Upper lobe of left lung (tissue), 6 donors: ENCODE measurements around the gene SLC25A47. TPM values are rescaled to one million over a fixed set of nuclear protein-coding genes. Genes with fewer than 3 reads are reported as not detected.
"Not testable (repeated sequence)": the region's sequence is repeated elsewhere in the genome, so short reads cannot be mapped to it uniquely, and the experiment has no call there.

Source experiments
- ATAC-seq, 2 donors: fragments of 200-7000 bp; cut with Tn5 transposase; one replicate each; pipeline ENCODE4 v1.9.1; 2022; ENCODE audit warnings: mild to moderate bottlenecking in 2 of 2, moderate library complexity in 2 of 2; ENCODE audit not compliant: low FRiP score in 2 of 2
- DNase-seq, 2 donors: peaks; one replicate each; pipeline ENCODE4 v3.0.0-alpha.2; 2019 to 2020
- H3K27ac ChIP-seq, 4 donors: fragments of 200-600 bp; sonication (generic); one replicate each; pipeline ENCODE4 v1.5.1; 2016 to 2019
- H3K27me3 ChIP-seq, 4 donors: fragments of 200-600 bp; sonication (generic); one replicate each; pipeline ENCODE4 v1.5.1; 2017 to 2019
- H3K36me3 ChIP-seq, 4 donors: fragments of 200-600 bp; sonication (generic); one replicate each; pipeline ENCODE4 v1.5.1; 2016 to 2019
- H3K4me1 ChIP-seq, 4 donors: fragments of 200-600 bp; sonication (generic); one replicate each; pipeline ENCODE4 v1.5.1; 2018 to 2019
- H3K4me3 ChIP-seq, 4 donors: fragments of 200-600 bp; sonication (generic); one replicate each; pipeline ENCODE4 v1.5.1; 2017 to 2019; ENCODE audit warnings: mild to moderate bottlenecking in 2 of 4, moderate library complexity in 1 of 4
- H3K9me3 ChIP-seq, 4 donors: fragments of 200-600 bp; sonication (generic); one replicate each; pipeline ENCODE4 v1.5.1; 2018 to 2019
- EP300 ChIP-seq, 4 donors: sonication (generic); formaldehyde crosslinking; IDR thresholded peaks; one replicate each; pipeline ENCODE4 v1.5.1; 2017; ENCODE audit warnings: antibody characterized with exemption in 4 of 4, control low read depth in 2 of 4
- POLR2A ChIP-seq, 4 donors: fragments of 450-650 bp; IDR thresholded peaks; one replicate each; pipeline ENCODE4 v1.5.1; 2016 to 2017; ENCODE audit warnings: antibody characterized with exemption in 4 of 4, mild to moderate bottlenecking in 2 of 4
- POLR2AphosphoS5 ChIP-seq, 2 donors: sonication (generic); formaldehyde crosslinking; IDR thresholded peaks; one replicate each; pipeline ENCODE4 v1.5.1; 2017; ENCODE audit warnings: antibody characterized with exemption in 2 of 2
- WGBS, 2 donors: methylation state at CpG; one replicate each; pipeline ENCODE4 v1.1.5; 2017 to 2018; 5-methylcytosine and 5-hydroxymethylcytosine counted together
- total RNA-seq, 6 donors: library from RNA; depleted of rRNA in 4 of 6; stranded (reverse); fragments of >200 nt in 4 of 6; gene quantifications; one replicate each; pipeline versions ENCODE4 v1.1.0 to v1.2.1, GENCODE V29; 2016 to 2021
- TF ChIP-seq, protein P1 (sequence below), 6 experiments: fragments of 450-650 bp in 4 of 6; fragments of 200-600 bp in 2 of 6; sonication (generic) in 2 of 6; IDR thresholded peaks; one replicate each; pipeline ENCODE4 v1.5.1; 2016 to 2019; ENCODE audit warnings: antibody characterized with exemption in 6 of 6
- donor health status: DM: no; HTN: no; CAD: no; lungs with moderate emphysema.
- donor health status: DM: no; HTN: yes; CAD: no; lungs with severe emphysema.

SLC25A47 gene
- total RNA-seq, 6 donors from 2014 or later: not detected

DNA sequence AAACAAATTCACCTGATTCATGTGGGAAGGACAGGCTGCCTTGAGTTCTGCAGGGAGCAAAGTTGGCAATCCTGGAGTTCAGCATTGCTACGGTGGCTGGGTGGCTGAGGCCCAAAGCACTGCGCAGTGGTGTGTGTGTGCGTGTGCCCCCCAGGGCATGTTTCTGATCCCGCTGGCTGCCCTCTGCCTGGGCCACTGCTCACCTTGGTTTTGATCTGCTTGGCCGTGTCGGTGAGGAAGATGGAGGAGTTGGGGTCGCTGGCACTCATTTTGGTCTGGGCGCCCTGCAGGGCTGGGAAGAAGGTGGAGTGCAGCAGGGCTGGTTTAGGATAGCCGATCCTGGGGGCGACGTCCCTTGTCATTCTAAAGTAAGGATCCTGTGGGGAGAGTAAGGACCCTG is 19.1 kb downstream of the SLC25A47 start:
- Histone ChIP-seq H3K27ac (peak overlapping the region; percentile 72 to 82 (median 79)), H3K4me3 (no peak overlapping the region), H3K4me1 (peaks cover 20 to 31% (median 24%) of the 10 kb centered on the region in 4 donors), H3K36me3 (peaks cover 3 to 80% (median 54%) of the 10 kb centered on the region in 4 donors), H3K9me3 (no peaks in the 10 kb centered on the region), H3K27me3 (no peaks in the 10 kb centered on the region)
- WGBS, 2 donors: 94 to 95% methylated on average over 11 of the region's 11 CpGs
- DNase-seq: peak in 1 of 2 donors; percentile 8
- no peak for ATAC-seq
- TF ChIP-seq, protein P1, sequence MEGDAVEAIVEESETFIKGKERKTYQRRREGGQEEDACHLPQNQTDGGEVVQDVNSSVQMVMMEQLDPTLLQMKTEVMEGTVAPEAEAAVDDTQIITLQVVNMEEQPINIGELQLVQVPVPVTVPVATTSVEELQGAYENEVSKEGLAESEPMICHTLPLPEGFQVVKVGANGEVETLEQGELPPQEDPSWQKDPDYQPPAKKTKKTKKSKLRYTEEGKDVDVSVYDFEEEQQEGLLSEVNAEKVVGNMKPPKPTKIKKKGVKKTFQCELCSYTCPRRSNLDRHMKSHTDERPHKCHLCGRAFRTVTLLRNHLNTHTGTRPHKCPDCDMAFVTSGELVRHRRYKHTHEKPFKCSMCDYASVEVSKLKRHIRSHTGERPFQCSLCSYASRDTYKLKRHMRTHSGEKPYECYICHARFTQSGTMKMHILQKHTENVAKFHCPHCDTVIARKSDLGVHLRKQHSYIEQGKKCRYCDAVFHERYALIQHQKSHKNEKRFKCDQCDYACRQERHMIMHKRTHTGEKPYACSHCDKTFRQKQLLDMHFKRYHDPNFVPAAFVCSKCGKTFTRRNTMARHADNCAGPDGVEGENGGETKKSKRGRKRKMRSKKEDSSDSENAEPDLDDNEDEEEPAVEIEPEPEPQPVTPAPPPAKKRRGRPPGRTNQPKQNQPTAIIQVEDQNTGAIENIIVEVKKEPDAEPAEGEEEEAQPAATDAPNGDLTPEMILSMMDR (IDR thresholded peaks at IDR 0.05): no peak
- no peak for TF ChIP-seq POLR2AphosphoS5 (IDR thresholded peaks at IDR 0.05)
- no peak for TF ChIP-seq EP300 (IDR thresholded peaks at IDR 0.05)
- TF ChIP-seq POLR2A (IDR thresholded peaks at IDR 0.05): no peak

DNA sequence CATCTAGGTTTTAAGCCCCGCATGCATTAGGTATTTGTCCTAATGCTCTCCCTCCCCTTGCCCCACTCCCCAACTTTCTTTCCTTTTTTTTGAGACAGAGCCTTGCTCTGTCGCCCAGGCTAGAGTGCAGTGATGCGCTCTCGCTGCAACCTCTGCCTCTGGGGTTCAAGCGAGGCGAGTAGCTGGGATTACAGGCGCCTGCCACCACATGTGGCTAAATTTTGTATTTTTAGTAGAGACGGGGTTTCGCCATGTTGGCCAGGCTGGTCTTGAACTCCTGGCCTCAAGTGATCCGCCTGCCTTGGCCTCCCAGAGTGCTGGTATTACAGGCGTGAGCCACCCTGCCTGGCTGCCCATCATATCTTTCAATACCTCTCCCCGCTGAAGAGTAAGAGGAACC is 19.7 kb downstream of the SLC25A47 start:
- Histone ChIP-seq H3K36me3 (peaks cover 0 to 80% (median 55%) of the 10 kb centered on the region in 4 donors), H3K4me1 (peaks cover 20 to 31% (median 24%) of the 10 kb centered on the region in 4 donors), H3K27ac (peak overlapping the region in 1 of 4 donors; percentile 19)
- H3K27me3 ChIP-seq, ATAC-seq, H3K4me3 ChIP-seq, H3K9me3 ChIP-seq: not testable (repeated sequence)
- peak in 1 of 2 donors; percentile 8 for DNase-seq
- WGBS, 2 donors: 95 to 97% methylated on average over 12 of the region's 12 CpGs

DNA sequence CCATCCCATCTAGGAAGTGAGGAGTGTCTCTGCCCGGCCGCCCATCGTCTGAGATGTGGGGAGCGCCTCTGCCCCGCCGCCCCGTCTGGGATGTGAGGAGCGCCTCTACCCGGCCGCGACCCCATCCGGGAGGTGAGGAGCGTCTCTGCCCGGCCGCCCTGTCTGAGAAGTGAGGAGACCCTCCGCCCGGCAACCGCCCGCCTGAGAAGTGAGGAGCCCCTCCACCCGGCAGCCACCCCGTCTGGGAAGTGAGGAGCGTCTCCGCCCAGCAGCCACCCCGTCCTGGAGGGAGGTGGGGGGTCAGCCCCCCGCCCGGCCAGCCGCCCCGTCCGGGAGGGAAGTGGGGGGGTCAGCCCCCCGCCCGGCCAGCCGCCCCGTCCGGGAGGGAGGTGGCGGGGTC is 21.5 kb downstream of the SLC25A47 start:
- H3K4me3 ChIP-seq, H3K27me3 ChIP-seq, H3K9me3 ChIP-seq, ATAC-seq, H3K27ac ChIP-seq: not testable (repeated sequence)
- Histone ChIP-seq H3K36me3 (peaks cover 4 to 83% (median 62%) of the 10 kb centered on the region in 4 donors), H3K4me1 (peaks cover 20 to 31% (median 24%) of the 10 kb centered on the region in 4 donors)
- 89% methylated on average over 12 of the region's 35 CpGs; no CpG with 5 or more reads in 1 of the 2 donors for WGBS, 2 donors
- DNase-seq: peak; percentile 8 to 72

DNA sequence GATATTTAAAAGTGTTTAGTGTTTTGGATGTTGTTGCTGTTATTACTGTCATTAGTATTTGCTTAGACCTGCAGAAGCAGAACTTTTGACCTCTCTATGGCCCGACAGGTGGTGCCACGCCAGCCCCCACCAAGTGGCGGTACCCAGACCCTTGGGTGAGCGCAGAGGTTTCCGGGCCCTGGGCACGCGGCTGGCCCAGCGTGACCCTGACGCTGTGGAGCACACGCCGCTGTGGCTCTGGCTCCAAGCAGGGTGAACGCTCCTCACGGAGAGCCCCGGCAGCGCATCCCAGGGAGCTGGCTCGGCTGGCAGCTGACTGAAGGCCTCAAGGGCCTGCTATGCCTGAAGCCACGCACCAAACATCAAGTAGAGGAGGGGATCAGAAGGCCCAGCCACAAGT is 22.6 kb downstream of the SLC25A47 start:
- Histone ChIP-seq H3K9me3 (no peaks in the 10 kb centered on the region), H3K27me3 (no peaks in the 10 kb centered on the region), H3K4me1 (peaks cover 16 to 22% (median 19%) of the 10 kb centered on the region in 4 donors), H3K36me3 (peaks cover 4 to 82% (median 63%) of the 10 kb centered on the region in 4 donors), H3K4me3 (no peak overlapping the region), H3K27ac (no peak overlapping the region)
- no peak for ATAC-seq
- TF ChIP-seq EP300 (IDR thresholded peaks at IDR 0.05): no peak
- TF ChIP-seq POLR2A (IDR thresholded peaks at IDR 0.05): no peak
- TF ChIP-seq, protein P1 (IDR thresholded peaks at IDR 0.05): no peak
- no peak for TF ChIP-seq POLR2AphosphoS5 (IDR thresholded peaks at IDR 0.05)
- DNase-seq: peak; percentile 18 to 70
- 97 to 98% methylated on average over 4 to 17 of the region's 17 CpGs for WGBS, 2 donors

DNA sequence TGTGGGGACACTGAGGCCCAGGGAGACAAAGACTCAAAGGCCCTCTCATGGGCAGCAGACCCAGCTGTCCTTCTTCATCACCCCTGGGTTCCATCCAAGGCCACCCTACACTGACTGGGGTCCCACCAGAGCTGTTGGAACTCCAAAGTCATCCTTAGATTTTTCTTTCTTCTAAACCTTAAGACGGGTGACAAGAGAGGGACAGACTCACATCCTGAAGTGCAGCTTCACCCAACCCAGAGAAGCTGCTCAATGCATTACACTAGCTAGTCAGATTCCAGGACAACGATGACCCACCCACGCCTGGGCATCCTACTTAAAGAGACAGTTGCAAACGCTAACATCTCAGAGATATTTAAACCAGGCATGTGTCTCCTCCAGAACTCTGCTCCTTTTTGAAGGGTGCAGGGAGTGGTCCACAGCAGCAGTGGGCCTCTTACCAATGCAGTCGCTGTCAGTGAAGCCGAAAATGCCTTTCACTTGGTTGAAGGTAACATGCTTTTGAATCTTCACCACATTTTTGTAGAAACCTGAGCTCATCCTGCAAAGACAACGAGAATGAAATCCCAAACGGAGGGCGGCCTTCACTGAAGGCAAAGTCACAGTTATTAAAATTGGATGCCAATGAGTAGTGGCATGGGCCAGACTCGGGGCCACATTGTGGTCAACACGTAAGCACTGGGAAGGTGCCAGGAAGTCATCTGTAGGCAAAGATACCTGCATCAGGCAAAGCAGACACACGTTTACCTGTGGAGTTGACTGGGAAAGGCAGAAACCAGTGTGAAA is 23.4 kb downstream of the SLC25A47 start:
- TF ChIP-seq, protein P1 (IDR thresholded peaks at IDR 0.05): no peak
- TF ChIP-seq POLR2AphosphoS5 (IDR thresholded peaks at IDR 0.05) (no peak), EP300 (IDR thresholded peaks at IDR 0.05) (no peak), POLR2A (IDR thresholded peaks at IDR 0.05) (no peak)
- H3K4me1 ChIP-seq: peaks cover 10 to 15% (median 12%) of the 10 kb centered on the region in 4 donors
- H3K27ac ChIP-seq: no peak overlapping the region
- ATAC-seq: no peak
- H3K27me3 ChIP-seq: no peaks in the 10 kb centered on the region
- 93% methylated on average over 12 of the region's 12 CpGs for WGBS, 2 donors
- H3K36me3 ChIP-seq: peaks cover 4 to 86% (median 69%) of the 10 kb centered on the region in 4 donors
- peak in 1 of 2 donors; percentile 6 for DNase-seq
- no peaks in the 10 kb centered on the region for H3K9me3 ChIP-seq
- no peak overlapping the region for H3K4me3 ChIP-seq
